Caki2 (cell line): ENCODE measurements around the gene PYGO1. TPM values are rescaled to one million over a fixed set of nuclear protein-coding genes. Genes with fewer than 3 reads are reported as not detected.
A peak's percentile ranks its signal among the peaks of the same experiment; 100 is the strongest.
"Not testable (repeated sequence)": the region's sequence is repeated elsewhere in the genome, so short reads cannot be mapped to it uniquely, and the experiment has no call there.

Experiments used
- DNase-seq: peaks from one replicate; pipeline ENCODE4 v3.0.0-alpha.2; 2015; ENCODE audit warnings: low read depth
- in situ Hi-C: cut with HindIII; loops from 2 replicates; pipeline ENCODE4 v1.10.0; 2016; ENCODE audit warnings: low sequenced_read_pairs, low pct_unique_long_range_greater_than_20kb, mixed read lengths
- total RNA-seq: library from RNA; depleted of rRNA; stranded (reverse); fragments of >200 nt; shearing (Covaris generic); gene quantifications from 2 replicates; pipeline ENCODE4 v1.2.3, GENCODE V29; 2014; ENCODE audit warnings: low replicate concordance; rRNA removed

Gene PYGO1
- total RNA-seq, 1 experiment from 2014 or later: 1.9 TPM

DNA sequence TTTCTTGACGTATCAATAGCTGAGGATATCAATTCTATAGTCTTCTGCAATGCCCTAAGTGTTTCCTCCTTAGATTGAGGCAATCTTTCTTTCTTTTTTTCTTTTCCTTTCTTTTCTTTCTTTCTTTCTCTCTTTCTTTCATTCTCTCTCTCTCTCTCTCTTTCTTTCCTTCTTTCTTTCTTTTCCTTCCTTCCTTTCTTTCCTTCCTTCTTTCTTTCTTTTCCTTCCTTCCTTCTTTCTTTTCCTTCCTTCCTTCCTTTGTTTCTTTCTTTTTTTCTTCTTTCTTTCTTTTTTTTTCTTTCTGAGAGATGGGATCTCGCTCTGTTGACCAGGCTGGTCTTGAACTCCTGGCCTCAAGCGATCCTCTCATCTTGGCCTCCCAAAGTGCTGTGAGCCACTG is 70.1 kb downstream of the PYGO1 start:
- in situ Hi-C loops: no loop called here
- DNase-seq: no peak

DNA sequence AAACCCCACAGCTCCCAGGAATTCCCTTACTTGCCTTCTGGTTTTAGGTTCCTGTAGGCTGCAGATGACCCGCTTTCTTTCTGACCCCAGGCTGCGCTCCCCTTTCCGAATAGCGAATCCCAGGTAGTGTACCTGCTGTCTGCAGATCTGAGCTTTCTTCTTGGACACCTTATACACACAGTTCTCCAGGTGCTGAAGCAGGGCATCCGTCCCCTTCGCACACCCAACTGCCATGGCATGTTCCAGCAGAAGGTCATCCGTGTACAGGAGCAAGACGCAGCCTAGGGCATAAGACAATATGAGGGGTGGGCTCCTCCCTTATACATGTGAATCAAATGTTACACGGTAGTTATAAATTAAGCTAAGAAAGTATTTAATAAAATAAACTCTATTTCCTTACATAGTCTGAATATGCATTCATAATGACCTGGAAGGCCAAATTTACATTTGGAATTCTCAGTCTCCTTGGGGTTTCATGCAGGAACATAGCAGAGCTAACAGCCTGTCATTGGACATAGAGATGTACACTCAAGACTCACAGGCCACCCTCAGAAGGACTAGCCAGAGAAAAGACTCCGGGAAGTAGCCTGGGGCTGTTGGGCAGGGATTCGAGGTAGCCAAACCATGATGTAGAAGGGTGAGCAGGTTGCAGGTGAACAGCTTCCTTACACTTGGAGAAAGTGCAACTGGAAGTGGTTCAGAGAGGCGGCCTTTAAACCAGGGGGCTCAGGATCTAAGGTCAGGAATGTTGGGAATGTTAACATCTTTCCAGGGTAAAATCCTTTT is 72.0 kb downstream of the PYGO1 start:
- in situ Hi-C loops: no loop called here

GRCh38 chr15:55515491-55515890 is 72.7 kb downstream of the PYGO1 start:
- in situ Hi-C loops: no loop called here
- DNase-seq: no peak

More for the DNA sequence above, 72.0 kb downstream of the PYGO1 start:
- no peak for DNase-seq

DNA sequence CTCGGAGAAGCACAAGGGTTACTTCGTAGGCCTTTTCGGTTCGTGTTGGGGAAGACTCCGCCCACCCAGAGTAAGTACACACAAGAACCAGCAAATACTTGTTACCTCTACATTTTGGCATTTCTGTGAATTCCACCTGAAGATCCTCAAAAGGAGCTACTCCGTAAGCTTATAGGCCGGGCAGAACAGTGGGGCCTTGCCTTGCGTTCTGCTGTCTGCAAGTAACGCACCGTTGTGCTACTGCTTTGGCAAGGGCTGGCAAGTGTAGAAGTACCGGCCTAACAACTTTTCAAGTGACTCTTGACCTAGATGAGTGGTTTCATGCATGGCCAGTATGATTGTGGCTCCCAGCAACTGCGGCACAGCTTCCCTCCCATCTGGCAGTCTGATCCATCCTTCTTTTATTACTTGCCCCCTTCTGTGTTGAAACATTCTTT is 73.7 kb downstream of the PYGO1 start:
- no peak for DNase-seq
- in situ Hi-C loops: no loop called here

DNA sequence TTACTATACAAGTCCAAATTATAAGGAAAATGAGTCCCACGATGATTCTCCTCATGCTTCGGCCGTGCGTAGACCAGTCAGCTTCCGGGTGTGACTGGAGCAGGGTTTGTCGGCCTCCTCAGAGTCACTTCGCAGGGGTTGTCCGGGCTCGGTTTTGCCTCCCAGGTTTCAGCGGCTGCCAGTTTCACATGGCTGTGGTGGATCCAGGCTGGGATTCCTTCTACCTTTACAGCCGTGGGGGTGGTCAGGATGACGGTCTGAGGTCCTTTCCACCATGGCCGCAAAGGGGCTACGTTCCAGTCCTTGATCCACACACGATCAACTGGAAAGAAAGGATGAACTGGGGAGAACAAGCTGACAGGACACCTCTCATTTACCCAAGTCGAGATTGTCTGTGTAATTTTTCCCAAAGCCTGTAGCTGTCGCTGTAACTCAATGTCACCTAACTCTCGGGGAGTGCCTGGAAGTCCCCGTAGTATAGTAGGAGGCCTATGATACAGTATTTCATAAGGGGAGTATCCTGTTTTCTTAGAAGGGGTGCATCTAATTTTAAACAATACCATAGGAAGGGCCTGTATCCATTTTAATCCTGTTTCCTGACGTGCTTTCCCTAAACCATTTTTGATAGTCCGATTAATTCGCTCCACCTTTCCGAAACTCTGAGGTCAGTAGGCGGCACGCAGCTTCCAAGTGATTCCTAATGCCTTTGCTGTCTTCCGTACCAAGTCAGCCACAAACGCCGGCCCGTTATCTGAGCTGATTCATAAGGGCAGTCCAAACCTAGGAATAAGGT is 74.3 kb downstream of the PYGO1 start:
- DNase-seq, in situ Hi-C loops: not testable (repeated sequence)

DNA sequence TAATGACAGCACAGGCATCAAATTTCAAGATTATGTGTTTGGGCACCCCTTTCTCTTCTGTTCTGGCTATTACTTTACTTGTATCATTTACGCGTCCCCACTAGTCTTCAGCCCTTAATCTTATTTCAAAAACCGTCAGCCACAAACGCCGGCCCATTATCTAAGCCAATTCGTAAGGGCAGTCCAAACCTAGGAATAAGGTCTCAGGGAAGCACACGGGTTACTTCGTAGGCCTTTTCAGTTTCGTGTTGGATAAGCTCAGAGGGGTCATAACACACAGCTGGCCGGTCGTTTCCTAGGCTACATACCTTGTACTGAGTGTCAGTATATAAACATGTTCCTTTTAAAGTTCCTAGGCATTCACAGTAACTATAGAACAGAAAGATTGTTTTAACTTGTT is 75.0 kb downstream of the PYGO1 start:
- in situ Hi-C loops: no loop called here
- DNase-seq: no peak

DNA sequence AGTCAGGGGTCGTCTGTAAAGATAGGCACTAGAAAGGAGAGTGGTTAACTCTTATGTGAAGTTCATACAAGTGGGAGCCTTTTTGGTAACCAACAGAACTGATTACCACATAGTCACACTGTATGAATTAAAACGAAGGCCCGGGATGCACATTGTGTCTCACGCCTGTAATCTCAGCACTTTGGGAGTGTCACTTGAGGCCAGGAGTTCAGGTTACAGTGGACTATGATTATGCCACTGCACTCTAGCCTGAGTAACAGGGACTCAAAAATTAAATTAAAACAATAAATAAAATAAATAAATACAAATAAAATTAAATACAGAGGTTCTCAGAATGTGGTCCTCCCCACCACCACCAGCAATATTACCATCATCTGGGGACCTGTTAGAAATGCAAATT is 80.6 kb downstream of the PYGO1 start:
- no peak for DNase-seq
- in situ Hi-C loops: no loop called here

GRCh38 chr15:55505407-55505806 is 82.7 kb downstream of the PYGO1 start:
- in situ Hi-C loops, DNase-seq: not testable (repeated sequence)

- no peak for DNase-seq
- in situ Hi-C loops: no loop called here
These were observed 89.0 kb downstream of the PYGO1 start for GRCh38 chr15:55499151-55499550.

GRCh38 chr15:55498109-55498938 is 89.8 kb downstream of the PYGO1 start:
- peak; percentile 88 for DNase-seq
- in situ Hi-C loops: not testable (repeated sequence)

DNA sequence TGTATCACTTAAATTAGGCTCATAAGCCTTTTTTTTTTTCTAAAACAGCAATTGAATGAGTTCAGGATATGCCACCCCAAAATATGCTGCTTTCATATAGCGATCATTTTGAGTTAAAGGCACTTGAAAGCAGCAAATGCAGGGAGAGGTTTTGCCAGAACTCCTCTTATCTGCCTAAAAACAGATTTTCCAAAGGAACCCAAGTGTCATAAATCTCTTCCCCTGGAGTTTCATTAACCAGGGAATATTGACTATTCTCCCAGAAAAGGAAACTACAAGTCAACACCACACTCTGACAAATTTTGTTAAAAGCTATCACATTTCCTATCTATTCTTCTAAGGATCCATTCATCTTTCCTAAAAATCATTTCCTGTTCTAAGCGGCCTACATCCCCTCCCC is 91.4 kb downstream of the PYGO1 start:
- in situ Hi-C loops: no loop called here
- DNase-seq: no peak

GRCh38 chr15:55494931-55495330 is 93.2 kb downstream of the PYGO1 start:
- no peak for DNase-seq
- in situ Hi-C loops: no loop called here

DNA sequence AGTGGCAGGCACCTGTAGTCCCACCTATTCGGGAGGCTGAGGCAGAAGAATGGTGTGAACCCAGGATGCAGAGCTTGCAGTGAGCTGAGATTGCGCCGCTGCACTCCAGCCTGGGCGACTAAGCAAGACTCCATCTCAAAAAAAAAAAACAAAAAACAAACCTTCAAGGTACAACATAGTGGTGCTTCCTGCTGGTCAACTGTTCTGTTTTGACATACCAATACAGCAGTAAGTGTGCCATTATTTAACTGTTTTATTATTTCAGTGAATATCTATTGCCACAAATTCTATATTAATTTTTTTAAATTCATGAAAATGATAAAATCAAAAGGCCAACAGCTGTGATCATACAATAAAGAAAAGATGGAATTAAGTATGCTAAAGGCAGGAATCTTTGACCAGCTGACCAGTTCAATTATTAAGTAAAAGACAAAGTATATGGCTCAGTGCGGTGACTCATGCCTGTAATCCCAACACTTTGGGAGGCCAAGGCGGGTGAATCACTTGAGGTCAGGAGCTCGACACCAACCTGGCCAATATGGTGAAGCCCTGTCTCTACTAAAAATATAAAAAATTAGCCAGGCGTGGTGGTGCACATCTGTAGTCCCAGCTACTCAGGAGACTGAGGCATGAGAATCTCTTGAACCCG is 99.1 kb downstream of the PYGO1 start:
- peak; percentile 72 for DNase-seq

More for the DNA sequence above, 99.1 kb downstream of the PYGO1 start:
- in situ Hi-C loops: not testable (repeated sequence)

Other genes starting within 250 kb of the PYGO1 start
- 76.3 and 98.8 TPM in 2 replicates for gene CCPG1, start 180.0 kb downstream of the PYGO1 start, total RNA-seq
- gene PIERCE2, start 179.8 kb downstream of the PYGO1 start, total RNA-seq: 8.6 and 20.4 TPM in 2 replicates
- not detected in 2 replicates for gene DNAAF4, start 80.1 kb downstream of the PYGO1 start, total RNA-seq
- 6.4 and 29.2 TPM in 2 replicates for gene PRTG, start 154.8 kb upstream of the PYGO1 start, total RNA-seq